NCI-H2227 (cell line): Measurements from ENCODE around the gene FILIP1L.

ENCODE experiments used
- DNase-seq: peaks from one replicate; lab custom pipeline; 2025; ENCODE audit not compliant: unreplicated experiment; lab: John Stamatoyannopoulos, UW

FILIP1L gene

GRCh38 chr3:100125161-100125938 lies 11.0 kb upstream of the FILIP1L start:
- no peak for DNase-seq

DNA sequence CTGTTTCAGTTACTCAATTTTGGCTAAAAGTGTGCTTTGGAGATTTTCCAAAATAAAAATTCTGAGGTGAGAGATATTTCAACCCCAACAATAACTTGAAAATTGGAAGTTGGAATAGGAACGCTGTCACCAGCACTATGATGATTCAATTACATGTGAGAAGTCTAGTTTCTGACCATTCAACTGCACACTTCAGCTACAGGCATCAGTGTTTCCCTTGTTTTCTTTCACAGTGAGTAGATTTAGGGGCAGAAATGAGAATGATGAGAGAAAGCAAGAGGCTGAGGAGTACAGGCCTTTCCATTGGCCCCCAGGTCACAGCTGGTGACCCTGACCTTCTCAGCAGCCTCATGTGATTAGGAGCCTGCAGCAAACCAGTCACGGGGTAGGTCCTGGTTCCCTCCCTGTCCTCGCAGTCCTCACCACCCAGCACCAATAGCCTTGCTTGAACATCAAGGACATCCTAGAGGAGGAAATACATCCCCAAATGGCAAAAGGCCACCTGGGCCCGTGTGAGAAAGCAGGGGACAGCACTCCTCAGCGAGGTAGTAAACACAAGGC lies 10.0 kb upstream of the FILIP1L start:
- DNase-seq: no peak

GRCh38 chr3:100123112-100123511 lies 8.8 kb upstream of the FILIP1L start:
- no peak for DNase-seq

DNA sequence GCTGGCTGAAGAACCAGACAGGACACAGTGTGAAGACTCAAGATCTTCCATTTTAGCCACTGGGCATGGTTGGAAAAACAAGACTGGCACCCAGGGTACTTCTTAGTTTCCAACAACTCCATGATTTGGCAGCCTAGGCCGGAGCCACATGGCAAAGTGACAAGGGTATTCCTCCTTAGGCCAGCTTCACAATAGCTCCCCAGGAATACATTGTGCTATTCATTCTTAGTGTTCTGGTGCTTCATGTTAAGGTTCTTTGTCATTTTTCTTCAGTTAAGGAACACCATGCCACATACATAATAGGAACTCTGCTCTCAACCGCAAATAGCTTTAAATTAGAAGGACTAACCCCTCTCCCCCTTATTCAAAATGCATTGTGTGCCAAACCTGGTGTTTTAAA lies 8.0 kb upstream of the FILIP1L start:
- no peak for DNase-seq

GRCh38 chr3:100120693-100121092 lies 6.4 kb upstream of the FILIP1L start:
- DNase-seq: no peak

- DNase-seq: no peak
These were observed 5.7 kb upstream of the FILIP1L start for GRCh38 chr3:100120012-100120411.

DNA sequence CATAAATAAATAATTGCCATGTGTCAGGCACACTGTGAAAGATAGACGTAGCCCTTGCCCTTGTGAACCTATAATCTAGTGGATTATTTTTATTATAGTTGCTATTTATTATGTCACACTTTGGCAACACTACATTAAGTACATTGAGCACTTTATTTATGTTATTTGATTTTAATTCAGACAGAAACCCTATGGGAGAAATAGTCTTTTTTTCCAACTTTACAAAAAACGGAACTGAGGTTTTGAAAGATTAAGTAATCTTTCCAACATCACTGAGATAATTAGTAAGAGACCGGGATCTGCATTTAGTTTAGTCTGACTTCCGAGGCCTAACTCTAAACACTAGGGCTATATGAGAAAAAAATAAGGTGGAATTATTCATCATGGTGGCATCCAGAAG lies 2.8 kb upstream of the FILIP1L start:
- DNase-seq: no peak

GRCh38 chr3:100113723-100114412 lies 433 bp downstream of the FILIP1L start:
- no peak for DNase-seq

DNA sequence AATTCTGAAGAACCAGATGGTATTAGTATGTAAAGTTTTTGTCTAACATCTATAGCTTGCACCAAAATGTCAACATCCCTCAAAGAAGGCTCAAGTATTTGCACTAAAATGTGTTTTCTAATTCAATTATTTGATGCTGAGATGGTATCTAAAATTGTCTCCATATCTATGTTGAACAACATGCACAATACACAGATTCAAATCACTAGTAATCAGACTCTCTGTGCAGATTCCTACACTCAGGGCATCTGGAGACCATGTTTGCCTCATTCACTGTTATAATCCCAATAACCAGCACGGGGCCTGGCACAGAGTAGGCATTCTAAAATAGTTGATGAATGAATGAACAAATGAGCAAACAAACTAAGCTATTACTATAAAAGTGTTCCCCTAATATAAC lies 2.6 kb downstream of the FILIP1L start:
- DNase-seq: no peak

DNA sequence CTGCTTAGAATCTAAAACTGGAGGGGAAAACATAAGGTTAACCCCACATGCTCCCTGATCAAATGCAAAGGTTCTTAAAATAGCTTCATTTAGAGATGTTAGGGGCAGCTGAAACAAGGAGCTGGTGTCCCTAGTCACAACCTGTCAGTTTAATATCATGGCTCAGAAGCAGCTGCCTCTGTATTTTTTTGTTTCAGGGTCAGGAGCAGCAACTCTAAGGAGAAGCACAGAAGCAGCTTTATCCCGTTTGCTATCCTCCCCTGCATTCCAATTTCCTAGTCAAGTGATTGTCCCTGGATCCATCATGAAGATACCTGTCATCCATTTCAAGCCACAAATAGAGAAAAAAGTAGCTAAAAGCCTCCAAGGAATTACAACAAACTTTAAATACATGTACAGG lies 4.1 kb downstream of the FILIP1L start:
- no peak for DNase-seq

GRCh38 chr3:100108464-100109079 lies 5.7 kb downstream of the FILIP1L start:
- DNase-seq: no peak

- no peak for DNase-seq
These were observed 7.0 kb downstream of the FILIP1L start for GRCh38 chr3:100107221-100107814.

DNA sequence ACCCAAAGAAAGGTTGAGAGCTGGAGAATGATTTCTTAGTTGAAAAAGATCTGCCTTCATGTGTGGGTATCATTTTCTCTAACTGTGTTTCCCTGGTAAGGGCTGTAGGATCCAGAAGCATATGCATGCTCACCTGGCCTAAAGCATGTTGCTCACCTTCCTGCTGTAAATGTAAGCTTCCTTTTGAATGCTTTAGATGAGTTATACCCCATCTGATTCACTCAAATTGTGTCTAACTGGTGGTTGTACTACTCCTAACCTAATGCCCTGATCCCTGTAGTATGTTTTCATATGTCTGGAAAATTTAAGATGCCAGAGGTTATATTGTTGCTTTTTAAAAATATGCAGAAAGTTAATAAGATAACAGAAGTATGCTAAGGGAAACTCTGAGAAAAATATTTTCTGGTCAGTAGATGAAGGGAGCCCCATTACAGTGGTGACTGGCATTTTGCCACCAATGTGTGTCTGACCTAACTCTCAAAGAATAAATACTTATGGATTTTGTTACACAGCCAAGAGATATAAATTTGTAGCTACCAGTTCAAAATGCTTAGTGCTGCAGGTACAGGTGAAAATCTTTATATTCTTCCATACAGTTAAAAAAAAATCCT lies 7.7 kb downstream of the FILIP1L start:
- no peak for DNase-seq

DNA sequence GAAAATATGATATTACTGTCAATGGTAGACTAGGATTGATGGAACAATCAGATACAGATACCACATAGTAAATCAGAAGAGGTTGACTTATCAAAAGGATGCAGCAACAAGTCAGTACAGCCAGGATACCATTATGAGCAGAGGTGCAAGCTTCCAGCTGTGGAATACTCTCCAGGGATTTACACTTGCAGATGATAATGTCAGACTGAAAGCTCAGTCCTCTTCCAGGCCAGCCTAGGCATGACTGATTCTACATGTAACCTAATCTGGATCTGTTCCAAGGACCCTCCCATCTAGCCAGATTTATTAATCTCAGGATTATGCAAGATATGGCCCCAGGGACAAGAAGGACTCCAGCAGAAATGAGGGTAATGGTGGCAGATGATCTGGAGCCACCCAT lies 8.2 kb downstream of the FILIP1L start:
- no peak for DNase-seq

- DNase-seq: no peak
These were observed 8.8 kb downstream of the FILIP1L start for GRCh38 chr3:100105501-100105900.

DNA sequence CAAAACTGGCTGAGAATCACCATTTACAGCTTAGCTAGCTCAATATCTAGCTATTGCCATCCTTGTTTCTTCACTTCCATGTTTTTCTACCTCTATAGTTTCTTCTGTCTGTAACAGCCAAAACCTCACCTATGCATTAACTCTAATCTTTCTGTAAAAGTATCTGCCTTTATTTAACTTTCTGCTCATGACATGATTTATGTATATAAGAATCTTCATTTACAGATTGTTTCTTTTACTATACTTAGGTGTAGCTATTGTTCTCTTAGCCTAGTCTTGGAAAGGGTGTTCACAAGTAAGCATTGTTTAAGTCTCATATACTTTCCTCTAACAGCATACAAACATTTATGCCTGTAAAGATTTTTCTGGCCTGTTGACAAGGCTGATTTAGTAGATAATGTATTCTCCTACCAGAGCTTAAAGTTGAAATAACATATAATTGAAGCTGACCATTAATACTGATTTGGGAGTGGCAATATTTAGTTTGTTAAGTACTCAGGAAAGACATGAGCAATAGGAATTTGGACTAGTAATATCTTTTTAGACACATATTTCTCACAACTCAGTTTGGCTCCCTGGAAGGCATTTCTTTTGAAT lies 9.4 kb downstream of the FILIP1L start:
- no peak for DNase-seq

- DNase-seq: no peak
These were observed 9.9 kb downstream of the FILIP1L start for GRCh38 chr3:100104442-100104798.

DNA sequence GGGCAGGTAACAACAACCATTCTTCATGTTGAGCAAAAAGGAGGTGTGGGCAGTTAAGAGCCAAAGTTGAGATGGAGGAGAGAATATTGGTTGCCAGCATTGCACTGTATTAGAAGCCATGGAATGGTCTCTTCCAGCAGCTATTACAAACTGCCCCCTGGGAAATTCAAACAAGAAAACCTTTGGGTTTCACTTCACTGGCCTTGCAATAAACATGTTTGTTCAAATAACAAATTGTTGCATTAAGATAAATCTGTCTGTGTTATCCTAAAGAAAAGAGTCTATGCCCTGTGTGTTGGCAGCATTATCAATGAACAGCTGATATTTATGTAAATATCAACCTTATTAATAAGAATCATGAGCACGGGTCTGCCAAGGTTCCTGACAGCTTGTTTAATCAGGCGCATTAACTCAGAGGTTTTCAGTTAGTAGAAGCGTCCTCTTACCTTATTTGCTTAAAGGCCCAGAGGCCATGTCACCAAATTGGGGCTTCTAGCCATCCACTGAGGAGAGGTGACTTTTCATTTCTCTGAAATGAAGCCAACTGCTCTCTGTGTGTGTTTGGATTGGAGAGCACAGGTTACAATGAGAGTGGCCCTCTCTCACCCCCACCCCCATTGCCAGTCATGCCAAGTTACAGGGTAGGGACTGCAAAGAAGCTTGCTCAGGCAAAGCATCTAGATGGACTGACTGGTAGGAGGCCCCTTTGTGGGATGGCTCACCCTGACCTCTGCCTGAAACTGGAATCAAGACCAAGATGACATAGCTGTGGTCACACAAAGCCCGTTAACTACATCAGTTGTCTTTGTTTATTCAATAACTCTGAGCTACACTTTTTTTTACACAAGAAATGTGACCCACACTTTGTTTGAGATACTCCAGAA lies 10.5 kb downstream of the FILIP1L start:
- DNase-seq: no peak

- no peak for DNase-seq
These were observed 11.5 kb downstream of the FILIP1L start for GRCh38 chr3:100102757-100103156.

DNA sequence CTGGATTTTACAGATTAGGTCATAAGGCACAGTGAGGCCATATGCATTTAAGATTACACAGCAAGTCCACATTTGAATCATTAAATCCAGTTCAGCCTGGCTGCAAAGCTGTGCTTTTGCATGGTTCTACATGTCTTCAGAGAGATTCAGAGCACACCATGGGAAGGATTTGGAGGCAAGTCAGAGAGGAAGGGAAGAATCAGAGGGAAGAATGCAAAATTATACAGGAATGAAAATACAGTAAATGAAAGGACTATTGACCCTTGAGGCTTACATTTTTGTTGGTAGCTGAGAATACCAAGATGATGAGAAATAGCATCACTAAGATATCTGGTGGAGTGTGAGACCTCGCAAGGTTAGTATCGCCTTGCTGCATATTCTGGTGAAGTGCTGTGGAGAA lies 13.9 kb downstream of the FILIP1L start:
- no peak for DNase-seq
